SK-N-MC (cell line): ENCODE results near the gene CPLANE2.

Source experiments
- EZH2 ChIP-seq: fragments of 200-600 bp; sonication (generic); IDR thresholded peaks from one replicate; pipeline ENCODE4 v1.6.1; 2017; ENCODE audit warnings: antibody characterized with exemption
- POLR2AphosphoS5 ChIP-seq: IDR thresholded peaks from 2 replicates; pipeline ENCODE4 v1.6.1; 2012; ENCODE audit warnings: mild to moderate bottlenecking, low read depth, low read length, borderline replicate concordance

GRCh38 chr1:16233431-16233830 is 3.6 kb downstream of the CPLANE2 start:
- TF ChIP-seq POLR2AphosphoS5 (no peak), EZH2 (no peak)
